Esophagus muscularis mucosa (tissue), 4 donors: Measurements from ENCODE around the gene WDR70. TPM values are rescaled to one million over a fixed set of nuclear protein-coding genes. Genes with fewer than 3 reads are reported as not detected.

Experiments used
- DNase-seq: peaks from one replicate; pipeline ENCODE4 v3.0.0-alpha.2; 2017; ENCODE audit errors: extremely low spot score
- H3K27ac ChIP-seq, 4 donors: fragments of 200-600 bp; sonication (generic); replicated peaks in 1 of 4; 1 replicate in 3 of 4; 2 replicates in 1 of 4; pipeline ENCODE4 v1.5.1; 2016 to 2019; ENCODE audit warnings: mild to moderate bottlenecking in 1 of 4
- H3K27me3 ChIP-seq, 4 donors: fragments of 200-600 bp; sonication (generic); one replicate each; pipeline versions ENCODE4 v1.5.1 to v1.6.0; 2016 to 2019
- H3K36me3 ChIP-seq, 4 donors: fragments of 200-600 bp; sonication (generic); one replicate each; pipeline ENCODE4 v1.5.1; 2016 to 2019
- H3K4me1 ChIP-seq, 4 donors: fragments of 200-600 bp; sonication (generic); one replicate each; pipeline ENCODE4 v1.5.1; 2016 to 2019
- H3K4me3 ChIP-seq, 4 donors: fragments of 200-600 bp; sonication (generic); 1 replicate in 2 of 4; 2 replicates in 2 of 4; pipeline ENCODE4 v1.5.1; 2016 to 2019; ENCODE audit warnings: mild to moderate bottlenecking in 4 of 4, moderate library complexity in 1 of 4
- H3K9me3 ChIP-seq, 4 donors: fragments of 200-600 bp; sonication (generic); 1 replicate in 3 of 4; 2 replicates in 1 of 4; pipeline ENCODE4 v1.5.1; 2016 to 2019
- EP300 ChIP-seq: sonication (generic); formaldehyde crosslinking; IDR thresholded peaks from one replicate; pipeline ENCODE4 v1.6.1; 2017; ENCODE audit warnings: antibody characterized with exemption
- POLR2A ChIP-seq: fragments of 450-650 bp; IDR thresholded peaks from one replicate; pipeline ENCODE4 v1.6.1; 2017; ENCODE audit warnings: antibody characterized with exemption, moderate library complexity, mild to moderate bottlenecking, low read depth
- POLR2AphosphoS5 ChIP-seq, 2 donors: sonication (generic); formaldehyde crosslinking; IDR thresholded peaks; one replicate each; pipeline ENCODE4 v1.6.1; 2017; ENCODE audit warnings: antibody characterized with exemption in 2 of 2
- WGBS: methylation state at CpG from one replicate; pipeline ENCODE4 v1.1.5; 2018; 5-methylcytosine and 5-hydroxymethylcytosine counted together
- intact Hi-C: fragments of 100-400 bp; cut with DNase I; formaldehyde crosslinking; loops from one replicate; pipeline ENCODE4 v1.15.1; 2023
- total RNA-seq, 4 donors: library from RNA; depleted of rRNA; stranded (reverse); fragments of >200 nt; gene quantifications; one replicate each; pipeline versions ENCODE4 v1.1.0 to v1.2.1, GENCODE V29; 2016
- TF ChIP-seq, protein P1 (sequence below), 3 experiments: fragments of 200-600 bp in 2 of 3; fragments of 450-650 bp in 1 of 3; sonication (generic) in 2 of 3; IDR thresholded peaks; one replicate each; pipeline ENCODE4 v1.5.1; 2017 to 2019; ENCODE audit warnings: antibody characterized with exemption in 3 of 3, mild to moderate bottlenecking in 2 of 3, moderate library complexity in 1 of 3

Gene WDR70
- total RNA-seq, 4 donors from 2014 or later: 15.6 to 24.1 (median 19.6) TPM

DNA sequence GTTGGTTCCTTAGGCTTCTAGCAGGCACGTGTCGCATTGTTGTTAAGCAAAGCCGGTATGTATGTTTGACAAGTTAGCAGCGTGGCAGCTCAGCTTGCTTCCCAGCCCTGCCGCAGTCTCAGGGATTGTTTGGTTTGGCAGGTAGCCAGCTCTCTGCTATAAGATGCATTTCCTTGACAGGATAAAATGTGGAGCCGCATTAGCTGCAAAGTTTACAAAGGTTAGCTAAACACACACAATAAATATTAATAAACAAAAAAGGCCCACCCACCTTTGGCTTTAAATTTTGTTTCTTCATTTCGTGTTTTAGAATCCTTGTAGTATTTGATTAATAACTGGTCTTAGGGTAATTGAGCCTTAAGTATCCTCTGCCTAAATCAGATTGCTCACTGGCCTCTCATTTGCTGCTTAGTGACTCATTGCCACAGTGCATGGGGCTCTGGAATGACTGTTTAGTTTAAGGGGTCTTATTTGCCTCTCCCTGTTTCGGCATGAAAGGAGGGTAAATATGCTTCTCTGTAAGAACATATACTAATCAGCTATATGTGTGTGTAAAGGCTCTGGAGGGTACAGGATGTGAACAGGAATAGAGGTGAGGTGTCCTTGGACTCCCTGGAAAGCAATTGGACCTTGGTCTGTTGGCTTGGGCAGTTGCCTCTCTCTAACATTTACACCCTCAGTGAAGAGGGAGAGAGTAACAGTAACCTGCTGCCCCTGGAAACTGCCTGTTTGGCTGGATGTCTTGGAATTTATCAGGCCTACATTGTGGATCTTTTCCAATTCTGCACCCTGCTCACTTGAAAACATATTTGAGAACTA lies 338.7 kb downstream of the WDR70 start:
- no peak overlapping the region for H3K4me3 ChIP-seq
- no peaks in the 10 kb centered on the region for H3K27me3 ChIP-seq
- peaks cover 9 to 22% (median 20%) of the 10 kb centered on the region in 4 donors for H3K4me1 ChIP-seq
- no peaks in the 10 kb centered on the region for H3K9me3 ChIP-seq
- intact Hi-C loops: no loop called here
- DNase-seq: no peak
- 33% methylated on average over 8 of the region's 8 CpGs for WGBS
- TF ChIP-seq, protein P1, sequence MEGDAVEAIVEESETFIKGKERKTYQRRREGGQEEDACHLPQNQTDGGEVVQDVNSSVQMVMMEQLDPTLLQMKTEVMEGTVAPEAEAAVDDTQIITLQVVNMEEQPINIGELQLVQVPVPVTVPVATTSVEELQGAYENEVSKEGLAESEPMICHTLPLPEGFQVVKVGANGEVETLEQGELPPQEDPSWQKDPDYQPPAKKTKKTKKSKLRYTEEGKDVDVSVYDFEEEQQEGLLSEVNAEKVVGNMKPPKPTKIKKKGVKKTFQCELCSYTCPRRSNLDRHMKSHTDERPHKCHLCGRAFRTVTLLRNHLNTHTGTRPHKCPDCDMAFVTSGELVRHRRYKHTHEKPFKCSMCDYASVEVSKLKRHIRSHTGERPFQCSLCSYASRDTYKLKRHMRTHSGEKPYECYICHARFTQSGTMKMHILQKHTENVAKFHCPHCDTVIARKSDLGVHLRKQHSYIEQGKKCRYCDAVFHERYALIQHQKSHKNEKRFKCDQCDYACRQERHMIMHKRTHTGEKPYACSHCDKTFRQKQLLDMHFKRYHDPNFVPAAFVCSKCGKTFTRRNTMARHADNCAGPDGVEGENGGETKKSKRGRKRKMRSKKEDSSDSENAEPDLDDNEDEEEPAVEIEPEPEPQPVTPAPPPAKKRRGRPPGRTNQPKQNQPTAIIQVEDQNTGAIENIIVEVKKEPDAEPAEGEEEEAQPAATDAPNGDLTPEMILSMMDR (IDR thresholded peaks at IDR 0.05): no peak
- TF ChIP-seq POLR2AphosphoS5 (IDR thresholded peaks at IDR 0.05) (peak in 1 of 2 donors; percentile 12), EP300 (no peak), POLR2A (no peak)
- peaks cover 0 to 10% (median 5%) of the 10 kb centered on the region in 4 donors for H3K36me3 ChIP-seq
- peak overlapping the region; percentile 36 to 54 (median 51) for H3K27ac ChIP-seq

DNA sequence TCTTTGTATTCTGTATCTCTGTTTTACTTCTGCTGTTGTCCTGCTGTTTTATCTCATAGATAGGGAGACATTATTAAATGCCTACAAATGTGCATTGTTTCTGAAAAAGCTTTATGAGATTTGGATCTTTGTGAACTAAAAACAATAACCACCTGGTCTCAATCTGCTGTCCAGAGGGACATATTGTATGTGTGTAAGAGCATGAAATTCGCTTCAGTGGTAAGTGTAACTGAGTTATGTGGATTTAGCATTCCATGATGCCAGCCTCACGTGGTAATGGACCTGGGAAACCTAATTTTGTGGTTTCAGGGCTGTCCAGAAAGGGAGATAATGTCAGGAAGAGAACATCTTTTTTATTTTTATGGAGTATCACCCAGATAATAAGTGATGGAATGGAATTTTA lies 341.4 kb downstream of the WDR70 start:
- H3K27me3 ChIP-seq: no peaks in the 10 kb centered on the region
- WGBS: 94% methylated on average over 2 of the region's 2 CpGs
- peaks cover 0 to 23% (median 9%) of the 10 kb centered on the region in 4 donors for H3K36me3 ChIP-seq
- intact Hi-C loops: no loop called here
- no peak for DNase-seq
- no peak overlapping the region for H3K27ac ChIP-seq
- TF ChIP-seq POLR2A (no peak), EP300 (no peak), POLR2AphosphoS5 (IDR thresholded peaks at IDR 0.05) (no peak)
- TF ChIP-seq, protein P1 (IDR thresholded peaks at IDR 0.05): no peak
- no peak overlapping the region for H3K4me3 ChIP-seq
- peaks cover 9 to 22% (median 20%) of the 10 kb centered on the region in 4 donors for H3K4me1 ChIP-seq
- H3K9me3 ChIP-seq: no peaks in the 10 kb centered on the region

DNA sequence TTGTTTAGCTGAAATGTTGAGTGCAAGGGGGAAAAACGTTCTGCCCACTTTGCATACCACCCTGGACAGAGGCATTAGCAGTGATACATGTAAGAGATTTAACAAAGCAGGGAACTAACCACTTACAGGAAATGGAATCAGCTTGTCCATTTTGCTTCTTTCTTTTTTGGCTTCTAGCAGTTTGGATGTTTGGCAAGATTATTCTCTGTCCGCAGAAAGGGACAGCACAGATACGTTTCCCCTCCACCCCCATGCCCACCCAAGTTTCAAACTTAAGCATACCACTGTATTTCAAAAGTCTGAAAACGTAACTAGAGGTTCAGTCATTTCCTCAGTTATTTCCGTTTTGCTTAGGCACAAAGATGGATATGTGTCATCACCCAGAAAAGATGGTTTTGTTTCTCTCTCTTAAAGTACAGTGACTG lies 342.3 kb downstream of the WDR70 start:
- Histone ChIP-seq H3K9me3 (no peaks in the 10 kb centered on the region), H3K4me3 (no peak overlapping the region), H3K36me3 (peaks cover 0 to 23% (median 11%) of the 10 kb centered on the region in 4 donors), H3K27ac (no peak overlapping the region), H3K27me3 (no peaks in the 10 kb centered on the region), H3K4me1 (peaks cover 9 to 22% (median 20%) of the 10 kb centered on the region in 4 donors)
- intact Hi-C loops: no loop called here
- TF ChIP-seq POLR2A: no peak
- TF ChIP-seq POLR2AphosphoS5 (IDR thresholded peaks at IDR 0.05): no peak
- TF ChIP-seq, protein P1 (IDR thresholded peaks at IDR 0.05): no peak
- no peak for TF ChIP-seq EP300
- DNase-seq: no peak
- 76% methylated on average over 5 of the region's 5 CpGs for WGBS

DNA sequence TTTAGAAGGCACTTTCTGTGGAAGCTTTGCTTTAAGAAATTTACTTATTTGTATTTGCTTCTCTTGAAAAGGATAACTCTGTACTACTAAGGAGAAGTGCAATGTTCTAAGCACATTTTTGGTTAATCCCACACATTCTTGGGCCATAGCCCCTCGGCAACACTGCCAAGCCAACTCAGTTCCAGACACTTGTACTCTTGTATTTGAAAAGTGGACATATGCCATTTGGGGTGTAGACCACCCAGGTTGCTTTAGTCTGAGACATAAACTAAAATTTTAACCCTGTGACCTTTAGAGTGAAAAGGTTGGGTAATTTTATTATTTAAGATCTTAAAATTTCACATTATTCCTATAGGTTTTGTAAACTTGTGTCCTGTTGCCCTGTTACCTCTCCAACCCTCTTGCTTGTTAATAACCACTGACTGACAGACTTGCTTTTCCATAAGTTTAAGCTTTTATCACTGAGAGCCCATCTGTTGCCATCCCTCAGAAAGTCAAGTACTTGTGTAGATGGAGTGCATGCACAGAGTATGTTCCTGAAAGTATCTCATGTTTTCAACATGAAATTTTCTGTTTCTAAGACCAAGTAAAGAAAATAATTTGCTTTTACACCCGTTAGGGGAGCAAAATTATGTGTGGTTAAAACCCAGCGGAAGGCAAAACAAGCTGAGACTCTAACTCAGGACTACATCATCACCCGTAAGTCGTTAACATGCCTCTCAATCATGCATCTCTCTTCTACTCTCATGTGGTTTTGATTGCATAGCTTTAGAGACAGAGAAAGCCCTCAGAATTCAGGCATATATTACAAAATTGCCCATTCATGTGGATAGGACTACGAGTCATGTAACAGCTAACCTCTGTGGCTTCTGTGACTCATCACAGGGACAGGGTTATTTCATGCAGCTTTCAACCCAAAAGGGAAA lies 343.4 kb downstream of the WDR70 start:
- DNase-seq: no peak
- intact Hi-C loops: no loop called here
- Histone ChIP-seq H3K4me3 (no peak overlapping the region), H3K36me3 (peaks cover 6 to 34% (median 19%) of the 10 kb centered on the region in 4 donors), H3K27ac (no peak overlapping the region), H3K27me3 (no peaks in the 10 kb centered on the region), H3K9me3 (no peaks in the 10 kb centered on the region), H3K4me1 (peaks cover 3 to 15% (median 13%) of the 10 kb centered on the region in 4 donors)
- TF ChIP-seq EP300 (no peak), POLR2AphosphoS5 (IDR thresholded peaks at IDR 0.05) (no peak)
- TF ChIP-seq, protein P1 (IDR thresholded peaks at IDR 0.05): no peak
- WGBS: 89% methylated on average over 6 of the region's 6 CpGs
